Motor neuron (in vitro differentiated cells): ENCODE results near the gene SLC12A9. TPM values are rescaled to one million over a fixed set of nuclear protein-coding genes. Genes with fewer than 3 reads are reported as not detected.
"Not testable (repeated sequence)": the region's sequence is repeated elsewhere in the genome, so short reads cannot be mapped to it uniquely, and the experiment has no call there.

ENCODE experiments used
- ATAC-seq, 8 experiments: fragments of 200-7000 bp; cut with Tn5 transposase; replicated peaks in 6 of 8; 2 replicates each; pipeline ENCODE4 v1.8.0; 2021; ENCODE audit warnings: mild to moderate bottlenecking in 8 of 8, moderate library complexity in 8 of 8
- H3K27ac ChIP-seq, 2 donors: fragments of 250-450 bp; sonication (Bioruptor Pico); 2 replicates each; pipeline ENCODE4 v1.9.0; 2021; ENCODE audit warnings: antibody characterized with exemption in 2 of 2, mild to moderate bottlenecking in 2 of 2, moderate library complexity in 1 of 2
- H3K4me1 ChIP-seq, 2 donors: fragments of 250-450 bp; sonication (Bioruptor Pico); replicated peaks in 1 of 2; 2 replicates each; pipeline ENCODE4 v1.6.1; 2021; ENCODE audit warnings: antibody characterized with exemption in 2 of 2, mild to moderate bottlenecking in 2 of 2, moderate library complexity in 1 of 2
- H3K4me3 ChIP-seq, 5 donors: fragments of 250-450 bp; sonication (Bioruptor Pico); 2 replicates each; pipeline ENCODE4 v1.9.0; 2021; ENCODE audit warnings: antibody characterized with exemption in 5 of 5, mild to moderate bottlenecking in 5 of 5, moderate library complexity in 4 of 5
- WGBS, 10 experiments: fragments of 450-650 bp; shearing (Covaris generic); methylation state at CpG; one replicate each; pipeline ENCODE4 v1.0.0; 2022; 5-methylcytosine and 5-hydroxymethylcytosine counted together
- in situ Hi-C, 9 experiments: fragments of 400-800 bp; cut with MboI; loops; one replicate each; pipeline ENCODE4 v1.15.0; 2021; ENCODE audit warnings: low sequenced_read_pairs in 9 of 9, low pct_unique_long_range_greater_than_20kb in 2 of 9; ENCODE audit not compliant: unreplicated experiment in 9 of 9
- total RNA-seq, 8 experiments: library from RNA; unstranded; fragments of 300-600 nt; gene quantifications; 2 replicates each; pipeline versions ENCODE4 v1.2.3 to v1.2.4, GENCODE V29; 2022

Gene SLC12A9
- total RNA-seq, 8 experiments from 2014 or later, result 6.8 to 29.3 (median 11.9) TPM

DNA sequence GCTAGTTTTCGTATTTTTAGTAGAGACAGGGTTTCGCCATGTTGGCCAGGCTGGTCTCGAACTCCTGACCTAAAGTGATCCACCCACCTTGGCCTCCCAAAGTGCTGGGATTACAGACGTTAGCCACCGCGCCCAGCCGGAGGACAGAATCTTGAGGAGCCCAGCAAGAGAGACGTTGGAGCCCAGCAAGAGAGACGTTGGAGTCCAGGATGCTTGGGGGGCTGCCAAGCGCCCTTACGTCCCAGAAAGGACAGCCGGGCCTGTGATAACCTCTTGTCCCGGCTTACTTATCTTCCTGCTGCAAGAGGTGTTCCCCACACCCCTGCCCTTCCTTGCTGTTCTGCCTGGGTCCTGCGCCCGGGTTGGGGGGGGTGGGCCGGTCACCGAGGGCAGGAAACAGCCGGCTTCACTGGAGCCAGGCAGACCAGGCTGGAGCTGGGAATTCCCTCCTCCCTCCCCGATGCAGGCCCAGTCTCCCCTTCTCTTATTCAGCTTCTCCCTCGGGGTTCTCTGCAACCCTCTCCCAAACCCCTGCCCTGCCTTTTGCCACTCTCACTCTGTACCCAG is 23.3 kb upstream of the SLC12A9 start:
- no peak overlapping the region for H3K27ac ChIP-seq
- no peak for ATAC-seq
- H3K4me3 ChIP-seq, result no peak overlapping the region
- H3K4me1 ChIP-seq, result peaks cover 0 to 8% of the 10 kb centered on the region in 2 donors
- in situ Hi-C loops, result loop anchor here in 1 of 9 experiments (25.0 kb wide), 1 partner anchor 117 kb away; the partner anchor contains the start of genes EPO and POP7
- WGBS, 10 experiments, result 42 to 100% (median 73%) methylated on average over 2 to 10 of the region's 20 CpGs; no CpG with 5 or more reads in 6 of the 10 experiments

DNA sequence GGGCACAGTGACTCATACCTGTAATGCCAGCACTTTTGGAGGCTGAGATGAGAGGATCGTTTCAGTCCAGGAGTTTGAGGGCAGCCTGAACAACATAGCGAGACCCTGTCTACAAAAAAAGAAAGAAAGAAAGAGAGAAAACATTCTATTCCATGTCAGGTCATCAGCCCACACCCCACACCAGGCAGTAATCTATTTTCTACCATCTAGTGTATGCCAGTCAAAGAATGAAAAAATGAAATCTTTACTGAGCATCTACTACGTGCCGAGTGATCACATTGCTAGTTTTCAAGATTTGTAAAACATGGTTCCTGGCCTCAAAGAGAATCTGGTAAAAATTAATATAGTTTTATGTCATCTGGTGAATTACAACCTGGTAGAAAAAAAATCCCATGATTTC is 22.1 kb upstream of the SLC12A9 start:
- H3K4me3 ChIP-seq, result no peak overlapping the region
- H3K4me1 ChIP-seq, result peaks cover 0 to 8% of the 10 kb centered on the region in 2 donors
- WGBS, 10 experiments, result 7 to 95% (median 73%) methylated on average over 2 to 4 of the region's 4 CpGs
- no peak overlapping the region for H3K27ac ChIP-seq
- no peak for ATAC-seq
- in situ Hi-C loops, result loop anchor here in 1 of 9 experiments (25.0 kb wide), 1 partner anchor 118 kb away; the partner anchor contains the start of genes EPO and POP7

DNA sequence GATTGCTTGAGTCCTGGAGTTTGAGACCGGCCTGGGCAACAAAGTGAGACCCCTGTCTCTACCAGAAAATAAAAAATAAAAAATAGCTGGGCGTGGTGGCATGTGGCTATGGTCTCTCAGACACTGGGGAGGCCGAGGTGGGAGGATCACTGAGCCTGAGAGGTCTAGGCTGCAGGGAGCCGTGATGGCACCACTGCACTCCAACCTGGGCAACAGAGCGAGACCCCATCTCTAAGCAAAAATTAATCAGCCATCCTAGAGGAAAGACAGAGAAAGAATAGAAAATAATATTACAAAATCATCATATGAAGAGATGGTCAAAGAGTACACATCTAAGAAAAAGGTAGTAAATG is 20.3 kb upstream of the SLC12A9 start:
- Histone ChIP-seq H3K4me3 (no peak overlapping the region), H3K27ac (no peak overlapping the region), H3K4me1 (peaks cover 12 to 21% of the 10 kb centered on the region in 2 donors)
- in situ Hi-C loops, result loop anchor here in 1 of 9 experiments (25.0 kb wide), 1 partner anchor 120 kb away; the partner anchor contains the start of genes EPO and POP7
- 53 to 100% (median 92%) methylated on average over 1 to 5 of the region's 5 CpGs; no CpG with 5 or more reads in 1 of the 10 experiments for WGBS, 10 experiments
- ATAC-seq, result no peak

DNA sequence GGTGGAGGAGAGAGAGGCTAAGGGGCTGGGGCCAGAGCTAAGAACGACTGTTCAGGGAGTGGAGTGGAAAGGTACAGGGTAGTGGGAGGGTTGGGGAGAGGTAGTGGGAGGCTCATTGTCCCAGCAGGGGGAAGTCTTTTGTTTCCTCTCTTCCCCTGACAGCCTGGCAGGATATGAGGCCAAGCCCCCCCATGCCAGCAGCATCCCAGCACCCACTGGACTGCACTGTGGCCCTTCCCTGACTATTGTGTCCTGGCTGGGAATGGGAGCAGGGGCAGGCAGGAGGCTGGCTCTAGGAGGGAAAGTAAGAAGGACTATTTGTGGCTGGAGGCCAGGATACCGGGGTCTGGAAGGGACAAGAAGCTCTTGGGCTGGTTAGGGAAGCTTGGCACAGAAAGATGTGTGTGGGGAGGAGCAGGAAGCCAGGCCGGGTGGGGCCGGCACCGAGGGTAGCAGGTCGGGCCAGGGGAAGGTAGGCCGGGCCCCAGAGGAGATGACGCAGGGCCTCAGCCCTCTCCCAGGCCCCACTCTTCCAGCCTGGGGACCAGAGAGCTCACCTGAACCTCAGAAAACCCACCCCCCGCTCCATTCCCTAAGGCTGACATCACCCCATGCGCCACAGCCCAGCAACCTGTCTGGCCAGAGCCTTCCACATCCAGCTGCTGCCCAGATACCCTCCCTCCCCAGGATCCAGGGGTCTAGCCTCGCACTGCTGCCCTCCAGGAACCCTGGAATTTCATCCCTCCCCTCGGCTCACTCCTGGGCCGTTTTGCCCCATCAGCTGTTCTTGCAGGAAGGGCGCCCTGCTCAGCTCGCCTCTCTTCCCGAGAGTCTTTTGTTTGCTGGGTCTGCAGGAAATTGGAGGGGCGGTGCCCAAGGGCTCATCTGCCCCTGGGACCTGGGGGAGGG is 16.4 kb upstream of the SLC12A9 start:
- ATAC-seq, result peak in 7 of 8 experiments; percentile 5 to 53 (median 21)
- peak overlapping the region; percentile 2 to 89 for H3K27ac ChIP-seq
- H3K4me3 ChIP-seq, result no peak overlapping the region
- in situ Hi-C loops, result loop anchor here in 1 of 9 experiments (25.0 kb wide), 1 partner anchor 124 kb away; the partner anchor contains the start of genes EPO and POP7
- 35 to 59% methylated on average over 3 to 12 of the region's 17 CpGs; no CpG with 5 or more reads in 8 of the 10 experiments for WGBS, 10 experiments
- peaks cover 12 to 13% of the 10 kb centered on the region in 2 donors for H3K4me1 ChIP-seq

DNA sequence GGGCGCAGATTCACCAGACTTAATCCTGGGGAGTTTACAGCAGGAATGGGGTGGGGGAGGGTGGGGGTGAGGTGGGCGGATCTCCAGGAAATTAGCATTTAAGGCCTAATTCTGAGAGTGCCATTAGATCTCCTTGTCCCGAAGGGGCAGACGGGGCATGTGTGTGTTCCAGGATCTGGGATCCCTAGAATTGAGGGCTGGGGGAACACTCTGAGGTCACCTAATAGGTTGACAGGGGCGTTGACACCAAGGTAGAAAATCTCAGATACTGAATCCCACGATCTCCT is 15.8 kb upstream of the SLC12A9 start:
- peaks cover 12 to 13% of the 10 kb centered on the region in 2 donors for H3K4me1 ChIP-seq
- H3K27ac ChIP-seq, result peak overlapping the region; percentile 74 to 89
- H3K4me3 ChIP-seq, result peak overlapping the region; percentile 26 to 42 (median 34)
- ATAC-seq, result peak in 2 of 8 experiments; percentile 1 to 18
- in situ Hi-C loops, result loop anchor here in 1 of 9 experiments (25.0 kb wide), 1 partner anchor 124 kb away; the partner anchor contains the start of genes EPO and POP7
- WGBS, 10 experiments, result no CpG with 5 or more reads among the region's 6 CpGs

DNA sequence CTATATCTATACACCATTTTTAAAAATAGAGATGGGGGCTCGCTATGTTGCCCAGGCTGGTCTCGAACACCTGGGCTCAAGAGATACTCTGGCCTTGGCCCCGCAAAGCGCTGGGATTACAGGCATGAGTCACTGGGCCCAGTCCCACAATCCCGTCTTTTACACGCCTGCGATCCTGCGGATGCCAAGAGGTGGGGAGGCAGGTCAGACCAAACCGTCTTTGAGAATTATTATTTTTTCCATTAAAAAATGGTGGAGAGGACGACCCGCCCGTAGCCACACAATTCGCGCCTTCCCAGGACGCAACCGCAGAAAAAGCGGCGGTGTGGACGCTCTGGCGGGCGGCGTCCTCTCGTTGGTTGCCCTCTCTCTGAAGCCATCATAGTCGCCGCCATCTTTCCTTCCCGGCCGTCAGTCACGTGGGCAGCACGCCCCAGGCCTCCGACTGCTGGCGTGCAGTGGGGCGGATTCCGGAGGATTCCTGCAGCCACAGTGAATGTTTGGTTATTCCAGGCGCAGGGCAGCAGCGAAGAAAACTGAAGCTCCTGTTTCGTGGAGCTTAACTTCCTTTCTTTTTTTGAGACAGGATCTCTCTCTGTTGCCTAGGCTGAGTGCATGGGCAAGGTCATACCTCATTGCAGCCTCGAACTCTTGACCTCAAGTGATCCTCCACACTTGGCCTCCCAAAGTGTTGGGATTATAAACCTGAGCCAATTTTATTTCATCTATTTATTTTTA is 15.2 kb upstream of the SLC12A9 start:
- in situ Hi-C loops, result loop anchor here in 1 of 9 experiments (25.0 kb wide), 1 partner anchor 125 kb away; the partner anchor contains the start of genes EPO and POP7
- WGBS, 10 experiments, result 2 to 33% (median 17%) methylated on average over 2 to 29 of the region's 37 CpGs
- peak overlapping the region; percentile 74 to 89 for H3K27ac ChIP-seq
- H3K4me1 ChIP-seq, result peaks cover 12 to 13% of the 10 kb centered on the region in 2 donors
- H3K4me3 ChIP-seq, result peak overlapping the region; percentile 26 to 42 (median 34)
- peak; percentile 92 to 99 (median 97) for ATAC-seq

DNA sequence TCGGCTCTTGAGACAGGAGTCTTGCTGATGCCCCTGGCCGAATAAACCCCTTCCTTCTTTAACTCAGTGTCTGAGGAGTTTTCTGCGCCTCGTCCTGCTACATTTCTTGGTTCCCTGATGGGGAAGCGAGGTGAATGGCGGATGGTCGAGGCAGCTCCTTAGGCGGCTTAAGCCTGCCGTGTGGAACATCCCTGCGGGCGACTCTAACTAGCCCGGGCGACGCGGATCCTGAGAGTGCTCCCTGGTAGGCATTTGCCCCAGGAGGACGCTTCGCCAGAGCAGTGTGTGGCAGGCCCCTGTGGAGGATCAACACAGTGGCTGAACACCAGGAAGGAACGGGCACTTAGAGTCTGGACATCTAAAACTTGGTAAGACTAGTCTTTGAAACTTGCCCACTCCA is 13.2 kb upstream of the SLC12A9 start:
- Histone ChIP-seq H3K4me3 (no peak overlapping the region), H3K4me1 (peaks cover 12 to 13% of the 10 kb centered on the region in 2 donors), H3K27ac (no peak overlapping the region)
- WGBS, 10 experiments, result 89 to 96% (median 93%) methylated on average over 2 to 10 of the region's 18 CpGs; no CpG with 5 or more reads in 6 of the 10 experiments
- no peak for ATAC-seq
- in situ Hi-C loops, result loop anchor here in 1 of 9 experiments (25.0 kb wide), 1 partner anchor 127 kb away; the partner anchor contains the start of genes EPO and POP7

DNA sequence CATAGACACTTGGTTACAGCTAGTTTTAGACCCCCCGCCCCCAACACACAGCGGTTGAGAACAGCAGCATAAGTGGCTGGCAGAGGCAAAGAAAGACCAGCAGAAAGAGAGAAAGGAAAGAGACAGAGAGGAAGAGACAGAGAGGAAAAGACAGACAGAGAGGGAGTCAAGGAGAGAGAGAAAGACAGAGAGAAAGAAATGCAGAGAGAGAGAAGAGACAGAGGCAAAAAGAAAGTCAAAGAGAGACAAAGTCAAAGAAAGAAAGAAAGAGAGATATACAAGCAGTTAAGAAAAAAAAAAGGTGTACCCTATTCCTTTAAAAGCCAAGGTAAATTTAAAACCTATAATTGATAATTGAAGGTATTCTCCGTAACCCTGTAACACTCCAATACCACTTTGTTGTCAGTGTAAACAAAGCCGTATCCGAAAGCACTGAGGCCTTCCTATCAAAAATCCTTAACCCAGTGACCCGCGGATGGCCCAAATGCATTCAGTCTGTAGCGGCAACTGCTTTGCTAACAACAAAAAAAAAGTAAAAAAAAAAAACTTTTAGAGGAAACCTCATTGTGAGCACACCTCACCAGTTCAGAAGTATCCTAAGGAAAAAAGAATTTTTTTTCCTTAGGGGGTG is 11.9 kb upstream of the SLC12A9 start:
- H3K27ac ChIP-seq, result no peak overlapping the region
- in situ Hi-C loops, result loop anchor here in 1 of 9 experiments (25.0 kb wide), 1 partner anchor 128 kb away; the partner anchor contains the start of genes EPO and POP7
- WGBS, 10 experiments, result 22 to 81% (median 39%) methylated on average over 5 to 8 of the region's 8 CpGs; no CpG with 5 or more reads in 1 of the 10 experiments

DNA sequence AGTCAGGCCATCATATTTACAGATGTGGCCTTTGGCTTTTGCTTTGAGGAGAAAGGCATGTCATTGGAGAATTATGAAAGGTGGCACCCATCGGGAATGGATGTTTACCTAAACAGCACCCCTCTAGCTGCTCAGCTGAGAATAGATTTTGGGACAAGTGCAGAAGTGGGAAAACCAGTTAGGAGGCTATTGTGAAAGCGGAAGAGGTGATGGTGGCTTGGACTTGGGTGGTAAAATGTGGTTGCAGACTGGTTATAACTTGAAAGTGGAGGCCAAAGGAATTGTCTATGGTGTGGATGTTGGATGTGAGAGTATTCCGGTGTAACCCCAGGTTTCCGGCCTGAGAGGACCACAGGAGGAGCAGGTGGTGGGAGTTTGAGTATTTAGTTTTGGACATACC is 5.2 kb upstream of the SLC12A9 start:
- no peak overlapping the region for H3K27ac ChIP-seq
- no peak overlapping the region for H3K4me3 ChIP-seq
- no peak for ATAC-seq
- no peaks in the 10 kb centered on the region for H3K4me1 ChIP-seq
- in situ Hi-C loops, result loop anchor here in 1 of 9 experiments (25.0 kb wide), 1 partner anchor 135 kb away; the partner anchor contains the start of genes EPO and POP7
- 80 to 100% (median 98%) methylated on average over 1 to 4 of the region's 4 CpGs; no CpG with 5 or more reads in 6 of the 10 experiments for WGBS, 10 experiments

More for the DNA sequence above, 11.9 kb upstream of the SLC12A9 start:
- H3K4me3 ChIP-seq, result no peak overlapping the region
- no peak for ATAC-seq
- H3K4me1 ChIP-seq, result peaks cover 12 to 13% of the 10 kb centered on the region in 2 donors

DNA sequence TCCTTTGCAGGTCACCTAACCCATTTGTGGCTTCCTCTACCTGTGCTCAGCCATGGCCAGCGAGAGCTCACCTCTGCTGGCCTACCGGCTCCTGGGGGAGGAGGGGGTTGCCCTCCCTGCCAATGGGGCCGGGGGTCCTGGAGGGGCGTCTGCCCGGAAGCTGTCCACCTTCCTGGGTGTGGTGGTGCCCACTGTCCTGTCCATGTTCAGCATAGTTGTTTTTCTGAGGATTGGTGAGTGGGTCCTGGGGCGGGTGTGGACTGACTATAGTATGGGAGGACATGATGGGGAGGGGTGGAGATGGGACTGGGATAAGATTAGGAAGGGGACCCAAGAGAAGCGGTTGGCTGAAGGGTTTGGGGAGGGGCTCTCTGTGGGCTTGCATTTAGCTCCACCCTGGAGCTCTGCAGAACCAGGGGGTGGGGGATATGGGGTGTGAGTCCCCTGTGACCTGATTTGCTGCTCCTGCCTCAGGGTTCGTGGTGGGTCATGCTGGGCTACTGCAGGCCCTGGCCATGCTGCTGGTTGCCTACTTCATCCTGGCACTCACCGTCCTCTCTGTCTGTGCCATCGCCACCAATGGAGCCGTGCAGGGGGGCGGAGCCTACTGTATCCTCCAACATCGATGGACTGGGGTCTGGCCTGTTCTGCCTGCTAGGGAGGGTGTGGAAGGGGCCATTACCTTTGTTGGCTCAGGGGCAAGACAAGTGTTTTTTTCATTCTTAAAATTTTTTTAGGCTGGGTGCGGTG is 1.8 kb downstream of the SLC12A9 start:
- Histone ChIP-seq H3K27ac (no peak overlapping the region), H3K4me1 (peaks cover 4 to 6% of the 10 kb centered on the region in 2 donors), H3K4me3 (no peak overlapping the region)
- in situ Hi-C loops, result loop anchor here in 8 of 9 experiments (10.0 to 25.0 kb wide), 4 partner anchors 60 to 392 kb away; partner anchors contain the start of genes POP7 (in 6 of the 8), SPACDR (in 5 of the 8) and EPO (in 4 of the 8)
- 100% methylated on average over 1 of the region's 14 CpGs; no CpG with 5 or more reads in 8 of the 10 experiments for WGBS, 10 experiments
- ATAC-seq, result no peak

DNA sequence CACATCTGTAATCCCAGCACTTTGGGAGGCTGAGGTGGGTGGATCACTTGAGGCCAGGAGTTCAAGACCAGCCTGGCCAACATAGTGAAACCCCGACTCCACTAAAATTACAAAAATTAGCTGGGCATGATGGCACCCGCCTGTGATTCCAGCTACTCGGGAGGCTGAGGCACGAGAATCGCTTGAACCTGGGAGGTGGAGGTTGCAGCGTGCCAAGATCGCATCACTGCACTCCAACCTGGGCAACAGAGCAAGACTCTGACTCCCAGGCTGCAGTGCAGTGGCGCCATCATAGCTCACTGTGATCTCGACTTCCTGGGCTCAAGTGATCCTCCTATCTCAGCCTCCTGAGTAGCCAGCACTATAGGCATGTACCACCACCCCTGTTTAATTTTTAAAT is 2.4 kb downstream of the SLC12A9 start:
- 90 to 100% (median 93%) methylated on average over 1 to 7 of the region's 9 CpGs; no CpG with 5 or more reads in 5 of the 10 experiments for WGBS, 10 experiments

More for the DNA sequence above, 2.4 kb downstream of the SLC12A9 start:
- not testable (repeated sequence) for H3K27ac ChIP-seq, H3K4me1 ChIP-seq, H3K4me3 ChIP-seq, ATAC-seq
- in situ Hi-C loops, result loop anchor here in 8 of 9 experiments (10.0 to 25.0 kb wide), 4 partner anchors 60 to 393 kb away; partner anchors contain the start of genes POP7 (in 6 of the 8), SPACDR (in 5 of the 8) and EPO (in 4 of the 8)
